ENCODE data around the gene TBATA. TPM values are rescaled to one million over a fixed set of nuclear protein-coding genes. Genes with fewer than 3 reads are reported as not detected.

Gene TBATA
- total RNA-seq, 1 donor from 2014 or later = not detected

DNA sequence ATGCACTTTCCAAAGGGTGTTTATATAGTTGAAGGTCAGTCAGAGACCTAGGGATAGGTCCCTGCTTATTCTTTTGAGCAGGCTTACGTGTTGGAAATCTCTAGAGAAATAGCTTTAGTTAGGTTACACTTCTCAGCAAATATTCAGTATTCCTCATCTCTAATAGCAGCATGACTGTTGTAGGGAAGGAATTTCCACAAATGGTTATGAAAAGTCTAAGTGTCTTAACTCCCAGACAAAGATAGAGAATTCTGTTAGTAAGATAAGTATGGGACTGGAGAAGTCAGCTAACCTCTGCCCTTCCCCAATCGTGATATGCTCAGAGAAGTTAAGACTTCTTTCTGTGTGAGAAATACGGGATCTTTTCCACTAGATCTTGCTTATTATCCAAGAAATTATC is 47.0 kb upstream of the TBATA start:
- TF ChIP-seq, protein P1, sequence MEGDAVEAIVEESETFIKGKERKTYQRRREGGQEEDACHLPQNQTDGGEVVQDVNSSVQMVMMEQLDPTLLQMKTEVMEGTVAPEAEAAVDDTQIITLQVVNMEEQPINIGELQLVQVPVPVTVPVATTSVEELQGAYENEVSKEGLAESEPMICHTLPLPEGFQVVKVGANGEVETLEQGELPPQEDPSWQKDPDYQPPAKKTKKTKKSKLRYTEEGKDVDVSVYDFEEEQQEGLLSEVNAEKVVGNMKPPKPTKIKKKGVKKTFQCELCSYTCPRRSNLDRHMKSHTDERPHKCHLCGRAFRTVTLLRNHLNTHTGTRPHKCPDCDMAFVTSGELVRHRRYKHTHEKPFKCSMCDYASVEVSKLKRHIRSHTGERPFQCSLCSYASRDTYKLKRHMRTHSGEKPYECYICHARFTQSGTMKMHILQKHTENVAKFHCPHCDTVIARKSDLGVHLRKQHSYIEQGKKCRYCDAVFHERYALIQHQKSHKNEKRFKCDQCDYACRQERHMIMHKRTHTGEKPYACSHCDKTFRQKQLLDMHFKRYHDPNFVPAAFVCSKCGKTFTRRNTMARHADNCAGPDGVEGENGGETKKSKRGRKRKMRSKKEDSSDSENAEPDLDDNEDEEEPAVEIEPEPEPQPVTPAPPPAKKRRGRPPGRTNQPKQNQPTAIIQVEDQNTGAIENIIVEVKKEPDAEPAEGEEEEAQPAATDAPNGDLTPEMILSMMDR (IDR thresholded peaks at IDR 0.05; ENCODE audit: insufficient read depth, low read length, poor library complexity, severe bottlenecking) = no peak
- H3K4me3 ChIP-seq (ENCODE audit: low read depth, low read length) = no peak overlapping the region
- DNase-seq (ENCODE audit: low read depth) = no peak
- no peaks in the 10 kb centered on the region for H3K36me3 ChIP-seq (ENCODE audit: control insufficient read depth, insufficient read depth, low read length)
- H3K27me3 ChIP-seq (ENCODE audit: control insufficient read depth, insufficient read depth, low read length) = no peaks in the 10 kb centered on the region

DNA sequence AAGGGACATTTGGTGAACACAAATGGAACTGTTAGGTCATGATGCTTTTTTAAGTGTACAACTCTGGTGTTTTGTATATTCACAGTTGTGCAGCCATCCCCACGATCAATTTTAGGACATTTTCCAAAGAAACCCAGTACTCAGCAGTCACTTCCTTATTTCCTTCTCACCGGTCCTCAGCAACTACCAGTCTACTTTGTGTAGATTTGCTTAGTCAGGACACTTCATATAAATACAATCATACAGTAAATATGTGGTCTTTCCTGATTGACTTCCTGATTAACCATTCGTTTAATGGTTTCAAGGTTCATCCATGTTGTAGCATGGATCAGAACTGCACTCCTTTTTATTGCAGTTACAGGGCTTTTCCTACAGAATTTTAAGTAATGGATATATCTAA is 45.0 kb upstream of the TBATA start:
- Histone ChIP-seq H3K36me3 (ENCODE audit: control insufficient read depth, insufficient read depth, low read length) (no peaks in the 10 kb centered on the region), H3K4me3 (ENCODE audit: low read depth, low read length) (no peak overlapping the region)
- no peak for DNase-seq (ENCODE audit: low read depth)

DNA sequence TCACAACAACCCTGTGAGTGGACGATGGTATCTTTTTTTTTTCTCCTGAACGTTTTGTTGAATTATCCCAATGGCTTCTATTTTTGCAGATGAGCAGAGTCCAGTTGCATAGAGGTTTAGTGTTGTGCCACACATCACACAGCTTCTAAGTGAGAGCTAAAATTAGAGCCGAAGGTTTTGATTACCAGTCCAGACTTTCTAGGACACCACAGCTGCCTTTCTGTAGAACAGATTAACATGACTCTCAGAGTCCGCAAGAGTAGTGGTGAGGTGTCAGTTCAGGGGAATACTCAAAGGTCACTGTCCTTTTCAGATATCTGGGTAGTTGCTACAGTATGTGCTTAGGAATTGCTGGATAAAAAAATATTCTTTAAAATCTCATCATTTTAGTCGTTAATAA is 44.4 kb upstream of the TBATA start:
- TF ChIP-seq, protein P1 (IDR thresholded peaks at IDR 0.05; ENCODE audit: insufficient read depth, low read length, poor library complexity, severe bottlenecking) = no peak
- Histone ChIP-seq H3K27me3 (ENCODE audit: control insufficient read depth, insufficient read depth, low read length) (no peaks in the 10 kb centered on the region), H3K4me3 (ENCODE audit: low read depth, low read length) (no peak overlapping the region), H3K36me3 (ENCODE audit: control insufficient read depth, insufficient read depth, low read length) (no peaks in the 10 kb centered on the region)
- no peak for DNase-seq (ENCODE audit: low read depth)

More for the DNA sequence above, 45.0 kb upstream of the TBATA start:
- no peaks in the 10 kb centered on the region for H3K27me3 ChIP-seq (ENCODE audit: control insufficient read depth, insufficient read depth, low read length)
- TF ChIP-seq, protein P1 (IDR thresholded peaks at IDR 0.05; ENCODE audit: insufficient read depth, low read length, poor library complexity, severe bottlenecking) = no peak

DNA sequence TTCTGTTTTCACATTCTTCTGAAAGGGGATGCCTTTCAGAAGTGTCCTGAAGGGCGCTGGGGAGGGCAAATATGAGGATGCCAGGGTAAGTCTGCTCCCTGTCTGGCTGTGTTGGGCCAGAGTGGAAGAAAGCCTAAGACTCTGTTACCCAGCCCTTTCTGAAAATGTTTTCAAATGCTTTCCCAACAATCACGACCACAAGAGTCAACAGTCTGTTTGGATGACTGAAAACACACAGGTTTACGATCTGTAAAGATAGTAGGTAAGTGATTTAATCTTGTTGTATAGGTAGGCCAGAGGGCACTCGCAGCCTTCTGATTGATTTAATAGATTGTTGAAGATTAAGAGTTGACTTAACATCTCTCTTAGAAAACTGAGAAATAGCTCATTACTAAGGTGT is 43.7 kb upstream of the TBATA start:
- no peak overlapping the region for H3K4me3 ChIP-seq (ENCODE audit: low read depth, low read length)
- no peak for DNase-seq (ENCODE audit: low read depth)
- TF ChIP-seq, protein P1 (IDR thresholded peaks at IDR 0.05; ENCODE audit: insufficient read depth, low read length, poor library complexity, severe bottlenecking) = no peak
- no peaks in the 10 kb centered on the region for H3K27me3 ChIP-seq (ENCODE audit: control insufficient read depth, insufficient read depth, low read length)
- H3K36me3 ChIP-seq (ENCODE audit: control insufficient read depth, insufficient read depth, low read length) = no peaks in the 10 kb centered on the region

DNA sequence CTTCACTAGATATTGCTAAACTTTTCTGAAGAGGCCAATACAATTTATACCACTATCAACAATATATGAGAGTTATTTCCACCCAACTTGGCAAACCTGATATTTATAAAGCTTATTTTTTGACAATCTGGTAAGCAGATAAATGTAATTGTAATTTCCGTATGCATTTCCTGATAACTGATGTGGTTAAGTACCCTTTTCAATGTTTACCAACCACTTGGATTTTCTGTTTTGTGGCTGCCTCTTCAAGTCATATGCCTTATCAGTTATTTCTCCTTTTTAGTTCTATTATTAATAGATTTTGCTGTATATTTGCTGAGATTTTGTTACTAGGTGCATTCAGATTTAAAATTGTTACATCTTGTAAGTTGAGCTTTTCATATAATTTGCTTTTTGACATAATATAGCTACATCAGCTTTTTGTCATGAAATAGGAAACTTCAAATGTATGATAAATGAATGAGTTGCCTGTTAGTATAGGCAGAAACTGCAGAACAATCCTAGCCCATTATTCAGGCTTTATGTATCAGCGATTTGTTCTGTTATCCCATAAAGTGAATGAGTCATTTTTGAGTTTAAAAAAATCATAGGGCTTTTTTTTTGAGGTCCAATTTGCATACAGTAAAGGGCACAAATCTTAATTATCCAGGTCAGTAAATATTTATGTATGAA is 42.0 kb upstream of the TBATA start:
- no peaks in the 10 kb centered on the region for H3K36me3 ChIP-seq (ENCODE audit: control insufficient read depth, insufficient read depth, low read length)
- no peak for DNase-seq (ENCODE audit: low read depth)
- TF ChIP-seq, protein P1 (IDR thresholded peaks at IDR 0.05; ENCODE audit: insufficient read depth, low read length, poor library complexity, severe bottlenecking) = no peak
- H3K4me3 ChIP-seq (ENCODE audit: low read depth, low read length) = no peak overlapping the region
- no peaks in the 10 kb centered on the region for H3K27me3 ChIP-seq (ENCODE audit: control insufficient read depth, insufficient read depth, low read length)

All from kidney epithelial cell (primary cell).